Limb (tissue), 2 donors: ENCODE results near the gene SAMD5.

Source experiments
- DNase-seq, 2 donors: peaks; one replicate each; pipeline ENCODE4 v3.0.0-alpha.2; 2016; ENCODE audit errors: extremely low spot score in 2 of 2

The SAMD5 gene

GRCh38 chr6:147508042-147508865 is at the start of gene SAMD5:
Gene SAMD5 (plus strand): TSS chr6:147508690. CDS start chr6:147508929, 239 bp downstream.
- peak; percentile 44 to 83 for DNase-seq

GRCh38 chr6:147459780-147460179 is 48.7 kb upstream of the SAMD5 start:
- DNase-seq, result no peak

DNA sequence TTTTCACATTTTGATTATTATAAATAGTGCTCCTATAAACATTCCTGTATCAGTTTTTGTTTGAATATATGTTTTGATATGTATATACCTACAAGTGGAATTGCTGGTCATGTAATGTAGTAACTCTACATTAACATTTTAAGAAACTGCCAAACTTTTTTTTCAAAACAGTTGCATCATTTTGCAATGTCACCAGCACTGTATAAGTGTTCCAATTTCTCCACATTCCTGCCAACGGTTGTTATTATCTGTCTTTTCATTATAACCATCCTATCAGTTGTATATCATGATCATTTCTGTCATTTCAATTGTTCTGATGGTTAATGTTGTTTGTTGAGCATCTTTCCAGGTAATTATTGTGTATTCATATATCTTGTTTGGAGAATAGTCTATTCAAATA is 44.8 kb upstream of the SAMD5 start:
- no peak for DNase-seq

DNA sequence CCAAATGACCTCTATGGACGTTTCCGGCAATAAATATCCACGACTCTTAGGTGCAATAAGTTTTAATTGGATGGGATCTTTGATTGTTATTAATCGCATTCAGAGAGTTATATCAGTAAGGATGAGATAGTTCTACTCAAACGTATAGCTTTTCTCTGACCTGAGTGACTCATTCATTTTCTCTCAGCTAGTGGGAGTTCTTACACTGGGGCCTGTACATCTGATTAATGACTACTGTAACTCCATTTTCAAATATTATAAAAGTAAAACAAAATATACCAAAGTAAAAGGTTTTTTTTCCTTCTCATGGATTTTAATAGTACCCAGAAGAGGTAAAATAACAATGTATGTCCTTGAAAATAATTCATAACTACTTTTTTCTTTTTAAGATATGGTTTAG is 41.1 kb upstream of the SAMD5 start:
- DNase-seq, result no peak

GRCh38 chr6:147467886-147468285 is 40.6 kb upstream of the SAMD5 start:
- no peak for DNase-seq

DNA sequence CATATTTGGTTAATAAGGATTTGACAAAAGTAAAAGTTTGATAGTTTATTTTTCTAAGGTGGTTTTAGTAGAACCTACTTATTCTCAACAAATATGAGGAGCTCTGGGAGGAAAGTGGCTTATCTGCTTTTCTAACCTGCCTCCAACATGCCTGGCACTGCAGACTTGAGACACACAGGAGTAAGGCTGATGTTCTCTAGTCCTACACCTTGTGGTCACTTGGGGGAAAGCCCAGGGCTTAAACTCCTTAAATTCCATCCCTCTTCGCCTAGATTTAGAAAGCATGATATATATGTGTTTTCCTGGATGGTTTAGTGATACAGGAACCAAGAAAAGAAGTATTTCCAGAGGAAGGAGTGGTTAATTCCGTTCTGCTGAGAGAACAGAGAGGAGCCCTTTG is 39.9 kb upstream of the SAMD5 start:
- DNase-seq, result no peak

DNA sequence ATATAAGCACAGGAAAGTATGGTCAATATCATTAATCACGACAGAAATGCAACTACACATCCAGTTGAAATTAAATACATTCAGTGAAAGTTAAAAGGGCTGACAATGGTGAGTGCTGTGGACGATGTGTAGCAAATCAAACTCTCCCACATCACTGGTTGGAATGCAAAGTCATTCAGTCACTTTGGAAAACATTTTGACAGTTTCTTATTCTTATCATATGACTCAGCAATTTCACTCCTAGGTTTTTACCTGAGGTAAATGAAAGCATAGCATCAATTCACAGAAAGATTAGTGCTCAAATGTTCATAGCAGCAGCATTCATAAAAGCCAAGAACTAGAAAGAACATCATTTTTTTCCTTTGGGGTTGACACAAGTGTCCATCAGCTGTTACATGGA is 28.6 kb upstream of the SAMD5 start:
- DNase-seq, result no peak

- no peak for DNase-seq
These were observed 21.8 kb upstream of the SAMD5 start for GRCh38 chr6:147486683-147487082.

DNA sequence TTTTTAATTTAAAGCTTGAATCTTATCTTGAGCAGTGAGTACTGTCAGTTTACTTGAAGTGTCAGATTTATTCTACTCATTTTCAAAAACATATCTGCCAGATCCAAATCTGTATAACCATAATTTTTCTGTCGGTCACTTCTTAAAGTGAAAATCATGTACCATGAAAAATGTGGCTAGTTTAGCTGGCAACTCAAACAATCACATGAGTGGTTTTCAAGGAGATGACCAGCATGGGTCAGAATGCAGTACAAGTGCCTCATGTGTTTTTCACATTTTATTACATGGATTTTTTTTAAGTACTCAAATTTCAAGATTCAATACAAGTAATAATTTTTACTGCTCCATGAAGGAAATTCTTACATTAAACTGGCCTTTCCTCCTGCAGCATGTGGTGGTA is 11.0 kb upstream of the SAMD5 start:
- no peak for DNase-seq

DNA sequence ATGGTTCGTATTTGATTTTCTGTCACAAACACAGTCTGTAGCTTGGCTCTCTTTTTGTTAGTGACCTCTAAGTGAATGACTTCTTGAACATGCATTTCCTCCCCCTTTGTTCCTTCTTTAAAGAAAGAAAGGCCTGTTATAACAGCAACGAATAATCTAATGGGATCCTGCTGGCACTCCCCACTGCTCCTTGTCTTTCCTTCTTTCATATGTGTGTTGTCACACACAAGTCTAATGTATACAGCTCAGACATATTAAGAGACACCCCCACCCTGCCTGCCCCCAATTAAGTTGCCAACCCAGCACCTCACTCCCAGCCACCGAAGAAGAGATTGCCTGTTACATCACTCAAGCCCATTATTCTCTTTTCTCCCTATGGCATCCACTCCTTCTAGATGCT is 4.9 kb upstream of the SAMD5 start:
- DNase-seq, result no peak

DNA sequence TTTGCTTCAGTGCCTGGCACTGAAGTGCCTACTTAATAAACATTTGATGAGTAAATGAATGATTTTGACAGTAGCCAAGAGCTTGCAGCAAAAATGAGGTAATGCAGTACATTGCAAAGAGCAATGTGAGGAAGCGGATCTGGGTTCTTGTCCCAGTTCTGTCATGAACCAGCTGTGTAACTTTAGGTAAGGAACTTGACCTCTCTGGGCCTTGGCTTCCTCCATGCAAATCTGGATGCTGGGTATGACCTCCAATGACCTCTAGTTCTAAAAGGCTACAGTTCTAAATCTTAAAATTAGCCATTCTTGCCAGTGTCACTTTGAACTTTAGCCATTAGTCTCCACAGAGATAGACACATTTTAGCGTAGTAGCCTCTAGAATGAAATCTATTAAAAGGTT is 3.6 kb upstream of the SAMD5 start:
- no peak for DNase-seq

DNA sequence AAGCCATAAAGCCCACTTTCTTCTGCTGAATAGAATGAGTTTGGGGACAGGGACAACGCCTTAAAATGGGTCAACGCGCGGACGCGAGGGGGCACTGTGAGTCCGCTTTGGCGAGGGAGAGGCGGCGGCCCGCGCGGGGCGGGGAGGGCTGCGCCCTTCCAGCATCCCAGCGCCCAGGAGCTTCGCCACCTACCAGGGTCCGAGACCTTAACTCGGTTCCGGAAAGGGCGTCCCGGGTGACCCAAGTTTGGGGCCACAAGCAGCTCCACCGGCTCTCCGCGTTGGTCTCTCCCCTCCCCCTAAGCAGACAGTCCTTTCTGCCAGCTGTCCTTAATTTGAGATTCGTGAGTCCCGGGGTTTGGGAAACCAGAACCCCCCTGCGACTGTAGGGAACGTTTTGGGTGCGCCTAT is 1.8 kb upstream of the SAMD5 start:
- DNase-seq, result peak; percentile 74 to 90

- peak in 1 of 2 donors; percentile 66 for DNase-seq
These were observed 1.1 kb upstream of the SAMD5 start for GRCh38 chr6:147507162-147508041.

DNA sequence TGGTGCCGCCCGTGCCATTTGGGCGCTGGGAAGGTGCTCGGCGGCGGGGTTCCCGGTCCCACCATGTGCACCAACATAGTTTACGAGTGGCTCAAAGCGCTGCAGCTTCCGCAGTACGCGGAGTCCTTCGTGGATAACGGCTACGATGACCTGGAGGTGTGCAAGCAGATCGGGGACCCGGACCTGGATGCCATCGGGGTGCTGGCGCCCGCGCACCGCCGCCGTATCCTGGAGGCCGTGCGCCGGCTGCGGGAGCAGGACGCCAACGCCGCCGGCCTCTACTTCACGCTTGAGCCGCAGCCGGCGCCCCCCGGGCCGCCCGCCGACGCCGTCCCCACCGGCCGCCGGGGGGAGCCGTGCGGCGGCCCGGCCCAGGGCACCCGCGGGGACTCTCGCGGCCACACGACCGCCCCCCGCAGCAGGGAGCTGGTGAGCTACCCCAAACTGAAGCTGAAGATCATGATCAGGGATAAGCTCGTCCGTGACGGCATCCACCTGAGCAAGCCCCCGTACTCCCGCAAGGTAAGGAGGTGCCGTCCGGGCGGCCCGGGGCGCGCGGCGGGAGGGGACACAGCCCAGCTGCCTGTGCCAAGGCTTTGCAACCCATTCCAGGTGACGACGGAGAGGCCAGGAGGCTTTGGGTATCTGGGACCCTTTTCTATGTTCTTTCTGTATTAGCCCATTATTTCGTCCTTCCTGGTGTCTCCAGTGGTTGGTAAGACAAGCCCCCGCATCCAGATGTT is 547 bp downstream of the SAMD5 start:
- no peak for DNase-seq

DNA sequence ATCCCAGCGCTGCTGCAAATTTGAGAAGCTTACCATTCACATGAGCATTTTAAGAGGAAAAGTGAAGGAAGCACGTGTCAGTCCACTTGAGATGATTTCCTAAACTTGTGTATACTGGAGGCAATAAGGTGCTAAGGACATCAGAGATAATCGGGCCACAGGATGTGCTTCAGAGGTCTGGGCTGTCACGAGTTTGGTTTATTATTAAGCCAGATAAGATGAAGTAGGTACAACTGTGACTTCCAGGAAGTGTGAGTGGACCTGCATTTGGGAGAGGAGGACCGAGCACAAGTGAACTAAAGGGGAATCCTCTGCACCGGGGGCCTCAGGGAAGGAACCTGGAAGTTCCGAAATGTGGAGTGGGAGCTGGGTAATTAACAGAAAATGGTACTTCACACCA is 1.4 kb downstream of the SAMD5 start:
- DNase-seq, result no peak

DNA sequence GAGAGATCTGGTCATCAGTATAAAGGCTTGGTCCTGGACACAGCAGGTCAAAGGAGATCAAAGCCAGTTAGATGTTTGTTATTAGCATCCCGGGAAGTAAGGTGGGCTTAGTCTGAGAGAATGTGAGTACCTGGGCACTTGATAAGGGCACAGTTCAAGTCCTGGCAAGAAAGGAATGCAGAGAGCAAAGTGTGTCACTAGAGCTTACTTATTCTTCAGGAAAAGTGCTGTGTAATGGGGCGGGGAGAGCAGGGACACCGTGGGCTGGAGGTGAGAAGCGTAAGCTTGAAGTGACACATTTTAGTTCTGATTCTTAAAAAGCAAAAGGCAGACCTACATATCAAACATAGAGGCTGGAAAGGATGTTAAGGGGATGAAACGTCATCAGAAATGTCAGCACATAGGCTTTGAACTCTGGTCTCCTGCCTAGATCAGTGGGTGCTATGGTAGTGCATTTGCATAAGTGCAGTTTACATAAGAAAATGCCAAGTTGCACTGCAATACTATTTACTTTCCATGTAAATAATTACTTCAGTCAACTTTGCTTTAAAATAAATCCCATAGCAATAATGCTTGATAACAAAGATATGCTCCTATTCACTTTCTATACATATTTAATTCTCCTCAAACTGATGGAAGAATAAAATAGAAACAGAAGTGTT is 2.6 kb downstream of the SAMD5 start:
- DNase-seq, result no peak

GRCh38 chr6:147514831-147515230 is 6.3 kb downstream of the SAMD5 start:
- DNase-seq, result no peak

GRCh38 chr6:147515327-147515726 is 6.8 kb downstream of the SAMD5 start:
- DNase-seq, result no peak

GRCh38 chr6:147522597-147522996 is 14.1 kb downstream of the SAMD5 start:
- DNase-seq, result no peak

DNA sequence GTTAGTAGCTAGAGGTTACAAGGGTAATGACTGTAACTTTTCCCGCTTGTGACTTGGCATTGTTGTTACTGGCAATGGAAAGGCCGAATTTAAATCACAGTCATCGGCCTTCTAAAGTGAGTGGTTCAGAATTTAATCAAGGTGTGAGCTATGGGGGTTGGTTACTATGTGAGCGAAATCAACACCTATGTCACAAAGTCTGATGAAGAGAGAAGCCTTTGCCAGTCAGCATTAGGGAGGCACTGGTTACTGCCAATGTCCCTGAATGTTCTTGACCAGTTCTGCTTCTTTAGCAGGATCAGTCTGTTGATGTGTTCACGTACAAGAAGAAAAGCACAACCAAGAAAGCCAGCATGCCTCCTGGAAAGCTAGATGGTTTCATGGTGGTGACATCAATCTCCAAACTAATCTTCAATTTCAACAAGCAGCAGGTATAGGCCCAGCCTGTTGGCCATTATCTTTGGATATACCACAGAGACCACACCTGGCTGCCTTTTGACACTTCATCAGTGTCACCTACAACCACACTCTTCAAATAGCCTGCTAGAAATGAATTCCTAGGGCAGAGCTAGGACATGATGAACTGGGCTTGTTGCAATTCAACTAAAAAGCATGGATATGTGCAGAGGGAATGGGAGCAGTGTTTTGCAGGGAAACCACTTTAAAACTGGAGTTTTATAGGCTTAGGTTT is 17.2 kb downstream of the SAMD5 start:
- DNase-seq, result no peak

- no peak for DNase-seq
These were observed 18.7 kb downstream of the SAMD5 start for GRCh38 chr6:147527197-147527596.
